K562 (cell line): ENCODE data around the gene ACTR5. TPM values are rescaled to one million over a fixed set of nuclear protein-coding genes. Genes with fewer than 3 reads are reported as not detected.

ENCODE experiments used
- ATF1 ChIP-seq, 2 experiments: fragments of 450-650 bp in 1 of 2; IDR thresholded peaks; 2 replicates each; pipeline ENCODE4 v1.6.1; 2016; ENCODE audit warnings: missing compliant biosample characterization in 1 of 2, missing genetic modification characterization in 1 of 2
- CBX2 ChIP-seq: fragments of 200-600 bp; sonication (generic); IDR thresholded peaks from one replicate; pipeline ENCODE4 v1.6.1; 2012; ENCODE audit warnings: mild to moderate bottlenecking, low read length, inconsistent platforms; ENCODE audit not compliant: insufficient read depth, poor library complexity, severe bottlenecking
- CCNT2 ChIP-seq: IDR thresholded peaks from 2 replicates; pipeline ENCODE4 v1.6.1; 2011; ENCODE audit warnings: borderline replicate concordance, low read depth, mild to moderate bottlenecking, moderate library complexity, mixed read lengths, low read length; ENCODE audit not compliant: insufficient read length; ENCODE audit errors: extremely low read depth
- CREM ChIP-seq: IDR thresholded peaks from 2 replicates; pipeline ENCODE4 v1.6.1; 2014; ENCODE audit warnings: antibody characterized with exemption, low read depth
- DPF2 ChIP-seq: fragments of 450-650 bp; IDR thresholded peaks from 2 replicates; pipeline ENCODE4 v1.6.1; 2016
- EP300 ChIP-seq: IDR thresholded peaks from 2 replicates; pipeline ENCODE4 v1.6.1; 2012; ENCODE audit warnings: low read length, improper control_type of control experiment
- ETV5 ChIP-seq: sonication (generic); formaldehyde crosslinking; IDR thresholded peaks from 2 replicates; pipeline ENCODE4 v1.4.0; 2020; ENCODE audit warnings: low read depth, mild to moderate bottlenecking, missing genetic modification reagents
- HMGN3 ChIP-seq: IDR thresholded peaks from 2 replicates; pipeline ENCODE4 v1.6.1; 2011; ENCODE audit warnings: borderline replicate concordance, low read depth, mild to moderate bottlenecking, mixed read lengths, low read length; ENCODE audit not compliant: insufficient read length; ENCODE audit errors: extremely low read depth
- KDM1A ChIP-seq, 2 experiments: fragments of 450-650 bp; IDR thresholded peaks; 2 replicates each; pipeline ENCODE4 v1.6.1; 2016; ENCODE audit warnings: mild to moderate bottlenecking in 2 of 2
- NCOR1 ChIP-seq: fragments of 450-650 bp; IDR thresholded peaks from 2 replicates; pipeline ENCODE4 v1.6.1; 2016; ENCODE audit warnings: mild to moderate bottlenecking, moderate library complexity
- RAD21 ChIP-seq, 2 experiments: fragments of 250-450 bp in 1 of 2; fragments of 450-650 bp in 1 of 2; sonication (Bioruptor Pico) in 1 of 2; formaldehyde crosslinking in 1 of 2; IDR thresholded peaks in 1 of 2; conservative IDR thresholded peaks in 1 of 2; 2 replicates each; pipeline versions ENCODE4 v1.4.0 to v1.8.0; 2020 to 2022; ENCODE audit warnings: mild to moderate bottlenecking in 2 of 2, moderate library complexity in 1 of 2
- THRB ChIP-seq: fragments of 450-650 bp; formaldehyde crosslinking; conservative IDR thresholded peaks from 2 replicates; pipeline ENCODE4 v1.4.0; 2022; ENCODE audit warnings: mild to moderate bottlenecking, missing genetic modification characterization
- ZBTB11 ChIP-seq, 3 experiments: fragments of 200-800 bp in 1 of 3; fragments of 250-450 bp in 1 of 3; fragments of 450-650 bp in 1 of 3; sonication (Bioruptor Pico) in 1 of 3; sonication (Bioruptor generic) in 1 of 3; formaldehyde crosslinking in 1 of 3; IDR thresholded peaks; 2 replicates each; pipeline versions ENCODE4 v1.6.1 to v1.8.0; 2016 to 2022; ENCODE audit warnings: mild to moderate bottlenecking in 2 of 3, missing genetic modification characterization in 2 of 3, missing compliant biosample characterization in 1 of 3, moderate library complexity in 1 of 3
- ZBTB17 ChIP-seq: fragments of 450-650 bp; formaldehyde crosslinking; IDR thresholded peaks from 2 replicates; pipeline ENCODE4 v1.4.0; 2020; ENCODE audit warnings: mild to moderate bottlenecking
- ZBTB26 ChIP-seq: fragments of 450-650 bp; formaldehyde crosslinking; IDR thresholded peaks from 2 replicates; pipeline ENCODE4 v1.4.0; 2022; ENCODE audit warnings: missing genetic modification characterization
- ZFX ChIP-seq: sonication (generic); formaldehyde crosslinking; IDR thresholded peaks from 2 replicates; pipeline ENCODE4 v1.8.0; 2022; ENCODE audit warnings: mild to moderate bottlenecking, missing genetic modification reagents, moderate library complexity
- ZNF586 ChIP-seq: fragments of 450-650 bp; formaldehyde crosslinking; conservative IDR thresholded peaks from 2 replicates; pipeline ENCODE4 v1.4.0; 2020; ENCODE audit warnings: mild to moderate bottlenecking, moderate library complexity
- polyA plus RNA-seq, 8 experiments: library from polyadenylated mRNA; depleted of rRNA in 4 of 8; stranded (reverse) in 5 of 8; unstranded in 3 of 8; fragments of >200 nt; fragmentation: Nextera tagmentation in 2 of 8; fragmentation: Illumina TruSeq in 1 of 8; extraction: Ambion mirVana in 2 of 8; extraction: Trizol in 1 of 8; gene quantifications; 2 replicates each; pipeline versions ENCODE4 v1.2.1 to v1.2.3, GENCODE V29; 2011 to 2014; ENCODE audit warnings: inconsistent platforms in 1 of 8, missing spikeins in 1 of 8
- total RNA-seq, 7 experiments: library from RNA; depleted of rRNA in 6 of 7; stranded (reverse); fragments of >200 nt in 6 of 7; fragmentation: Illumina TruSeq in 2 of 7; extraction: Trizol in 2 of 7; gene quantifications; 2 replicates each; pipeline versions ENCODE4 v1.2.1 to v1.2.3, GENCODE V29; 2011 to 2021; ENCODE audit warnings: low replicate concordance in 1 of 7

Gene ACTR5
- total and polyA plus RNA-seq, 9 of the 15 experiments (the other 6 are each of a cell fraction or from before 2014, with no cell fraction given), result 0.93 to 18.8 (median 12.9) TPM

GRCh38 chr20:38804682-38805501 lies 56.6 kb downstream of the ACTR5 start (continued):
- TF ChIP-seq CBX2 (no peak), ZBTB17 (CRISPR knock-in tag) (0 out of 2 replicates have a peak, but pooled peaks have one; percentile 29), ZNF586 (CRISPR knock-in tag) (no peak), DPF2 (peak; percentile 41; the same call in 1 of the 2 replicates), CREM (peak; percentile 94), RAD21 (CRISPR knock-in tag; conservative IDR thresholded peaks at IDR 0.05 in 1 of 2, IDR thresholded peaks at IDR 0.05 in 1 of 2) (0 out of 4 replicates have a peak, but pooled peaks of 1 of the 2 experiments have one; percentile 6), ZFX (CRISPR knock-in tag) (peak; percentile 64), CCNT2 (peak; percentile 24), NCOR1 (peak; percentile 51; the same call in 1 of the 2 replicates), ATF1 (CRISPR knock-in tag; IDR thresholded peaks at IDR 0.05) (no peak), ATF1 (tag; IDR thresholded peaks at IDR 0.05) (peak; percentile 62), HMGN3 (peak; percentile 23), THRB (CRISPR knock-in tag) (0 out of 2 replicates have a peak, but pooled peaks have one; percentile 50), ZBTB26 (no peak), EP300 (peak; percentile 61; the same call in 1 of the 2 replicates), ETV5 (CRISPR knock-in tag) (peak; percentile 69), KDM1A (IDR thresholded peaks at IDR 0.05) (peak; percentile 60 to 78; a peak in 3 of 4 replicates), ZBTB11 (CRISPR knock-in tag; IDR thresholded peaks at IDR 0.05) (peak in 1 of 3 experiments; percentile 18; a peak in 1 of 6 replicates)
